HFF-Myc (cell line): ENCODE measurements around the gene WIPF2.

Source experiments
- DNase-seq: peaks from one replicate; pipeline ENCODE4 v3.0.0-alpha.2; 2011; ENCODE audit warnings: low read depth; ENCODE audit errors: extremely low read depth
- H3K4me3 ChIP-seq: replicated peaks from 2 replicates; pipeline ENCODE4 v1.5.1; 2011; ENCODE audit warnings: low read depth, mild to moderate bottlenecking, control low read depth, low read length
- CTCF ChIP-seq: IDR thresholded peaks from 2 replicates; pipeline ENCODE4 v1.5.1; 2012; ENCODE audit warnings: mild to moderate bottlenecking, low read depth, low read length, control low read depth; ENCODE audit errors: missing control alignments

The WIPF2 gene

GRCh38 chr17:40253565-40253964 lies 34.5 kb downstream of the WIPF2 start:
- H3K4me3 ChIP-seq: no peak overlapping the region
- DNase-seq: no peak
- TF ChIP-seq CTCF: no peak

DNA sequence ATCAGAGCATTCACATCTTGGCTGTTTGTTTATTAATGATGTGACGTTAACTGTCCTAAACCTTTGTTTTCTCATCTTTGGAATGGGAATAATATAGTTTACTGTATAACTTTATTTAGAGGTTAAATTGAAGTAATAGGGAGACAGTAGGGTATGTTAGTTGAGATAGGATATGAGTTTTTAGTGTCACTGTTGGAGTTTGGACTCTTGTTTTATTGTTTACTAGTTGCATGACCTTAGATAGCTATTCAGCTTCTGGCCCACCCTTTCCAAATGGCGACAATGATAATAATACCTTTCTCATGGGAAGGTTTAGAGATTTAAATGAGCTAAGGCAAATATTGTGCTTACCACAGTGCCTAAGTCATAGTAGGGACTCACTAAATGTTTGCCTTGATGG lies 40.4 kb downstream of the WIPF2 start:
- TF ChIP-seq CTCF: no peak
- DNase-seq: no peak
- H3K4me3 ChIP-seq: no peak overlapping the region

- TF ChIP-seq CTCF: no peak
- no peak for DNase-seq
- no peak overlapping the region for H3K4me3 ChIP-seq
Observed at GRCh38 chr17:40260528-40260927, 41.4 kb downstream of the WIPF2 start.

GRCh38 chr17:40264458-40265185 lies 45.5 kb downstream of the WIPF2 start:
- no peak for DNase-seq
- no peak overlapping the region for H3K4me3 ChIP-seq
- no peak for TF ChIP-seq CTCF

DNA sequence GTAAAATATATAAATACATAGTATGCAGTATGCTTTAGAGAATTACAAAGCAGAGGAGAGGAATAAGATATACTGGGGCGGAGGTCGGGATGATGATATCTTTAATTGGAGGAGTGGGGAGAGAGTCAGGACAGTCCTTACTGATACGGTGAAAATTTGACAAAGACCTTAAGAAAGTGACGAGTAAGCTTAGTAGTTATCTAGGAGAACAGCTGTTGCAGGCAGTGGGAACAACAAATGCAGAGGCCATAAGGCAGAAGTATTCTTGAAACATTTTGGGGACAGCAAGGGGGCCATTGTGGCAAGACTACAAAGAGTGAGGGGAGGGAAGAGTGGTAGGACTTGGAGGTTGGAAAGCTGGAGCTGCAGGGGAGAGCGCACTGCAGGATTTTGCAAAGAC lies 46.2 kb downstream of the WIPF2 start:
- no peak for TF ChIP-seq CTCF
- H3K4me3 ChIP-seq: no peak overlapping the region
- DNase-seq: no peak

DNA sequence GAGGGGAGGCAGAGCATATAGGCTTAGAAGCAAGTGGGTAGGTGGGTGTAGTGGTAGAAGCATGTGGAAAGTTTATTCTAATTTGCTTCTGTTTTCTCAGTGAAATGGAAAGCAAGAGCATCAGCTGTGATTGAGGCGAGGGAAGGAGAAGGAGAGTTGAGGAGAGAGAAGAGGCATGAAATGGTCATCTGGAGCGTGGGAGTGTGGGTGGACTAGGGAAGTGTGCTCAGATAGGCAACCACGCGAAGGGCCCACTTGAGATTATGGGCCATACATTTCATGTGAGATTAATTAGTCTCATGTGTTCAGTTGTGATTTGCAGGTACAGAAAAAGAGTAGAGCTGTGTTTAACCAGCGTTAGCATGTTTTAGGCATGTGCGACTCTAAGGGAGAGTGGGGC lies 47.8 kb downstream of the WIPF2 start:
- no peak for TF ChIP-seq CTCF
- no peak for DNase-seq
- H3K4me3 ChIP-seq: no peak overlapping the region
